GM12892 (cell line): ENCODE results near the gene RPS6KA1.

ENCODE experiments used
- POLR2A ChIP-seq: IDR thresholded peaks from 2 replicates; pipeline ENCODE4 v1.6.1; 2011; ENCODE audit warnings: low read depth, low read length, control low read depth
- POLR2AphosphoS5 ChIP-seq: IDR thresholded peaks from 2 replicates; pipeline ENCODE4 v1.6.1; 2011; ENCODE audit warnings: low read depth, low read length, control low read depth
- TAF1 ChIP-seq: IDR thresholded peaks from 2 replicates; pipeline ENCODE4 v1.6.1; 2011; ENCODE audit warnings: low read depth, mild to moderate bottlenecking, control low read depth, low read length, borderline replicate concordance

- no peak for TF ChIP-seq TAF1
- TF ChIP-seq POLR2AphosphoS5, result no peak
- TF ChIP-seq POLR2A, result no peak
Observed at GRCh38 chr1:26516987-26517765, 12.4 kb upstream of the RPS6KA1 start.
